SW 1271 (cell line): ENCODE results near the gene NRP2.
A peak's percentile ranks its signal among the peaks of the same experiment; 100 is the strongest.

Source experiments
- DNase-seq, 2 experiments: peaks; one replicate each; lab custom pipeline; 2025; lab: John Stamatoyannopoulos, UW

Gene NRP2

GRCh38 chr2:205660521-205661124, 21.7 kb upstream of the NRP2 start:
- no peak for DNase-seq

GRCh38 chr2:205661281-205661680, 21.0 kb upstream of the NRP2 start:
- no peak for DNase-seq

GRCh38 chr2:205662206-205662965, 19.9 kb upstream of the NRP2 start:
- no peak for DNase-seq

- DNase-seq, result no peak
Measured at GRCh38 chr2:205665791-205666190, 16.5 kb upstream of the NRP2 start.

GRCh38 chr2:205670292-205670691, 12.0 kb upstream of the NRP2 start:
- DNase-seq, result no peak

GRCh38 chr2:205673312-205673711, 9.0 kb upstream of the NRP2 start:
- no peak for DNase-seq

- DNase-seq, result peak; percentile 27 to 73
Measured at GRCh38 chr2:205675861-205676516, 6.3 kb upstream of the NRP2 start.

GRCh38 chr2:205678541-205679142, 3.7 kb upstream of the NRP2 start:
- no peak for DNase-seq

- DNase-seq, result no peak
Measured at GRCh38 chr2:205679410-205680009, 2.8 kb upstream of the NRP2 start.

GRCh38 chr2:205680067-205680466, 2.2 kb upstream of the NRP2 start:
- peak; percentile 44 to 75 for DNase-seq

- DNase-seq, result no peak
Measured at GRCh38 chr2:205680903-205681302, 1.4 kb upstream of the NRP2 start.

- no peak for DNase-seq
Measured at GRCh38 chr2:205681401-205682238, 681 bp upstream of the NRP2 start.

GRCh38 chr2:205682971-205683501, 735 bp downstream of the NRP2 start:
- DNase-seq, result no peak

- DNase-seq, result no peak
Measured at GRCh38 chr2:205683502-205684367, 1.4 kb downstream of the NRP2 start.

- DNase-seq, result no peak
Measured at GRCh38 chr2:205684871-205685313, 2.6 kb downstream of the NRP2 start.

- no peak for DNase-seq
Measured at GRCh38 chr2:205685314-205686055, 3.2 kb downstream of the NRP2 start.

- DNase-seq, result no peak
Measured at GRCh38 chr2:205686056-205686782, 3.9 kb downstream of the NRP2 start.

- no peak for DNase-seq
Measured at GRCh38 chr2:205686783-205687640, 4.7 kb downstream of the NRP2 start.
